ENCODE data around the gene ENTPD8.

Gene ENTPD8, protein sequence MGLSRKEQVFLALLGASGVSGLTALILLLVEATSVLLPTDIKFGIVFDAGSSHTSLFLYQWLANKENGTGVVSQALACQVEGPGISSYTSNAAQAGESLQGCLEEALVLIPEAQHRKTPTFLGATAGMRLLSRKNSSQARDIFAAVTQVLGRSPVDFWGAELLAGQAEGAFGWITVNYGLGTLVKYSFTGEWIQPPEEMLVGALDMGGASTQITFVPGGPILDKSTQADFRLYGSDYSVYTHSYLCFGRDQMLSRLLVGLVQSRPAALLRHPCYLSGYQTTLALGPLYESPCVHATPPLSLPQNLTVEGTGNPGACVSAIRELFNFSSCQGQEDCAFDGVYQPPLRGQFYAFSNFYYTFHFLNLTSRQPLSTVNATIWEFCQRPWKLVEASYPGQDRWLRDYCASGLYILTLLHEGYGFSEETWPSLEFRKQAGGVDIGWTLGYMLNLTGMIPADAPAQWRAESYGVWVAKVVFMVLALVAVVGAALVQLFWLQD

DNA sequence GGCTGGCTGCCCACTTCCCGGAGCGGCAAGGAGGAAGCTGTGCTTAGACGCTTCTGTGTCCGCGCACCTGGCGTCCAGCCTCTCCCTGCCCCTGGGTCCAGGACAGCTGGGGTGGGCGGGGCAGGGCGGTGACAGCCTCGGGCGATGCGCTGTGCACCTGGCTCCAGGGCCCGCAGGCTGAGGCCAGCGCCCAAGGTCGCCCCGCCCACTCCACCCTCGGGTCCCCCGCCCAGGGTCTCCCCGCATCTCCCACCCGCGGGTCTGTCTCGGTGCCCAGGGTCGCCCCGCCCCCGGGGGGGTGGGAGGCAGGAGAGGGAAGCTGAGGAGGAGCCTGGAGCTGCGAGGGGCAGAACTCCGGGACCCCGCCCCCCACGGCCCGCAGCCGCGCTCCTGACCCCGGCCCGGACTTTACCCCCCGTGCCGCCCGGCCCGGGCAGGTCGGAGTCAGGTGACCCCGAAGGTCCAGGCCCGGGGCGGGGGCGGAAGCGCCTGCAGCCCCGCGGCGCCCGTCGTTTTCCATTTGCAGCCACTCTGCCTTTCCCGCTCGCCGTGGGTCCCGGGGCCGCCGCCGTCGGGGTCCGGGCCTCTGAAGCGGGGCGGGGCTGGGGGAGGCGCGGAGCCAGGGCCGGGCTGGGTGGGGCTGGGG is at the start of gene ENTPD8:
Gene ENTPD8 (minus strand): TSS at position 69 of the 646 bp plus-strand sequence. CDS start 3,072 bp downstream, outside the sequence.
- DNase-seq, result no peak

DNA sequence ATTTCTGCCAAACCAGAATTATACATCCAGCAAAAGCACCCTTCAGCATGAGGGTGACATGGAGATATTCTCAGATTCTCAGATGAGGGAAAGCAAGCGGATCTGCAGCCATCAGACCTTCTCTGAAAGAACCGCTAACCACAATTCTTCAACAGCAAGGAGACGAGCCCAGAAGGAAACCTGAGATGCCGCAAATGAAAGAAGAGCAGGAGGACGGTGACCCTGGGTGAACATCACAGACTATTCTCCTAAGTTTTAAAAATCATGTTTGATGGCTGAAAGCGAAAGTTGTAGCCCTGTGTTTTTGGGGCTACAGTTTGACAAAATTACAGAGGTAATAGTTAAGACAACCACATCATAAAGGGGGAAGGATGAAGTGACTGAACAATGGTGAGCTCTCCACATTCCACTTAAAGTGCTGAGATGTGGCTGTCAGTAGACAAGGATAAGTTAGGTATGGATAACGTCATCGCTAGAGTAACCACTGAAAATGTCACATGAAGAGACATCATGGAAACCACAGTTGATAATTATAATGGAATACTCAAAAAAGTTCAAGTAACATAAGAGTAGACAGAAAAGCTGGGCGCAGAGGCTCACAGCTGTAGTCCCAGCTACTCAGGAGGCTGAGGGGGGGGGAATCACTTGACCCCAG is 49.5 kb upstream of the ENTPD8 start:
- no peak for DNase-seq

DNA sequence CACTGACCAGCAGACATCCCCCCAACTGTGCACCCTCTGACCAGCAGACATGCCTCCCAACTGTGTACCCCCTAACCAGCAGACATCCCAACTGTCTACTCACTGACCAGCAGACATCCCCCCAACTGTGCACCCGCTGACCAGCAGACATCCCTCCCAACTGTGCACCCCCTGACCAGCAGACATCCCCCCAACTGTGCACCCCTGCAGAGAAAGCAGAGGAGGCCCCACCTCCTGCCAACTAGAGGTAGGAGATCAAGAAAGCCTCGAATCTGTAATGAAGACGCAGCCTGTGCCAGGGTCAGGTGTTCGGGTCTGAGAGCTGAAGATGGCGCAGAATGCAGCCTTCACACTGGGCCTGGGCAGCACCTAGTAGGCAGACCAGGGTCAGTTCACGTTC is 47.7 kb upstream of the ENTPD8 start:
- DNase-seq, result no peak

DNA sequence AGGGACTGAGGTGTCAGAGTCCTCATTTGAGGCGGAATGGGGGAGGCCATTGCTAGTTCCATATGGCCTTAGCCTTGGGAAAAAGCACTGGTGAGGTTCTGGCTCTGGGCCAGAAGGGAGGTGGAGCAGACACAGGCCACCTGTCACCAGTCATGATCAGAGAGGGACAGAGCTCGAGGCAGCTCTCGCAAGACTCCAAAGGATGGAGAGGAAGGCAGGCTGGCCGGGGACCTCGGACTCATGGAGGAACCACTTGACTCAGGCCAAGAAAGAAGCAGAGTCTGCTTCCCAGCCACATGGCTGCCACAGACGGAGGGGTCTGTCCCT is 47.1 kb upstream of the ENTPD8 start:
- no peak for DNase-seq

DNA sequence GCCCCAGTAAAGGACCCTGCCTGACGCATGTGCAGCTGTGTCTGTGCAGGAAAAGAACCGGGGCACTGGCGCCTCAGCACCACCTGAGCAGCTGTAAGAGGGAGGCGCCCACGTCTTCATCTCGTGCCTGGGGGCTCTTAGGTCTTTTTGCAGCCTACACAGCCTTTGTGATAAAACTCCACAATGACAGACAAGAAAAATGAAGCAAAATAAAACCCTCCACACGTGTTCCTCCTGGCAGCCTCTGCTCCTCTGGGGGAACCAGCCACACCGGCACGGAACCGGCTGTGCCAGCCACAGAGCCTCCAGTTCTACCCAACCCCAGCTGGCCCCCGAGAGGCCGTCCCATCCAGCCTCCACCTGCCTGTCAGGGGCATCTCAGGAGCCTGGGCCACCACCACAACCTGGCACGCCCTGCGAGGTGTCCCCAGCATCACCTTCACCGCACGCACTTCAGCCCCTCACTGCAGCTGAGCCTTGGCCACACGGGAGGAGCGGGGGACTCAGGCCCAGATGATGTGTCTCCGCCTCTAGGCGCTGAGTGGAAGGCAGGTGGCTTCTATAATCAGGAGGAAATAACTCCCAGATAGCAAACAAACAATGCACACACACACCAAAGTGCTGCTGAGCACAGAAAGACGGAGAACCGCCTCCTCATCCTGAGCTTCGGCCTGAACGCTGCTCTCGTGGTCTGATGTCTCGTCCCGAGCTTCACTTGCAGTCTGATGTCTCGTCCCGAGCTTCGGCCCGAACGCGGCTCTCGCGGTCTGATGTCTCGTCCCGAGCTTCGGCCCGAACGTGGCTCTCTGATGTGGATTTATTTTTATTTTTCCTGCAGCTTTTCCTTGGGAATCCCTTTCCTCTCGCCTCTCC is 46.5 kb upstream of the ENTPD8 start:
- DNase-seq, result no peak

DNA sequence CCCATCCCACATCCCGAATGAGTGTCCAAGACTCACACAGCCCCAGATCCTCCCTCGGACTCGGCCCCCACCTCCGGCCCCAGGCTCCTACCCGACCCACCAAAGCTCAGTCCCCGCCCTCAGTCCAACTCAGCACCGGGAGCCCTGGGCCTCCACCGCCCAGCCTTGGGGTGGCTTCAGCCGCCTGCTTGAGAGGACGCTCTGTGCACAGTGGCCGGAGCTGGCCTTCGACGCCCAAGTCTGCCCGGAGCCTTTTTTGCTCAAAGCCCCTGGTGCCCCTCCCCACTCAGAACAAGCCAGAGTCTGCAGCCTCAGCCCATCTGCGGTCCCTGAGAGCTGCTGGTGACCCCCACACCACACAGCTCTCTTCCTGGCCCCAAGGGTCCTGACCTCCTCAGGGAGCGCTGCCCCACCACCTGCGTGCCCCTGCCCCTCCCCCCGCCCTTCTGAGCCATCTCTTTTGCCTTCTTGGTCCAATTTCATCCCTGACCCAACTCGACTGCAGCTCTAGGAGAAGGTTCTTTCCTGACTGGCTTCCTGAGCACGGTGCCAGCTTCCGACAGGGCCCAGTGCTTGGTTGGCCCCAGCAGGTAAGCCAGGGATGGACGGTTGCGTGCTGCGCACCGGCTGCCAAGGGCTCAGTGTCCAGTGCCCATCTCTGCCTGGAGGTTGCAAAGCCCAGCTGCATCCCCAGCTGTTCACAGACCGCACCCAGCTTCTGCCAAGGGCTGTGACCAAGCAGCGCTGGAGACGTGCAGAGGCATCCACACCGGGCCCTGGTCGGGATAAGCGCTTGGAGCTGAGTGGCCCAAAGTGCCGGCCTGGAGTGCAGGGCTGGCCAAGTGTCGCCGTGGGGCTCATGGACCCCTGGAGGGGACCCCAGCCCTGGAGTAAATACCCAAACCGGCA is 45.6 kb upstream of the ENTPD8 start:
- DNase-seq, result no peak

DNA sequence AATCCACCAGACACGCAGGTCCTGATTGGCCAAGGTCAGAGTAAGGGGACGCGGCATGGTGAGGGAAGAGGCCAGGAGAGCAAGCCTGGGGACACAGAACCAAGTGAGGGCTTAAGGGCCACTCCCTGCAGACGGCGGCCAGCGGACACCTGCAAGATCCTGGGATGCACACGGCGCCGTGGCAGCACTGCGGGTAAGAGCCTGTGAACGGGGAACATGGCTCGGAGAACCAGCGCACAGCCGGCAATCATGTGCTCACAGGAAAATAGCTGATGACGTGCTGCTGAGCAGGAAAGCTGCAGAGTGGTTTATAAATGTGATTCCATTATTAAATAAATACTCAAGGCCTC is 45.0 kb upstream of the ENTPD8 start:
- DNase-seq, result no peak

DNA sequence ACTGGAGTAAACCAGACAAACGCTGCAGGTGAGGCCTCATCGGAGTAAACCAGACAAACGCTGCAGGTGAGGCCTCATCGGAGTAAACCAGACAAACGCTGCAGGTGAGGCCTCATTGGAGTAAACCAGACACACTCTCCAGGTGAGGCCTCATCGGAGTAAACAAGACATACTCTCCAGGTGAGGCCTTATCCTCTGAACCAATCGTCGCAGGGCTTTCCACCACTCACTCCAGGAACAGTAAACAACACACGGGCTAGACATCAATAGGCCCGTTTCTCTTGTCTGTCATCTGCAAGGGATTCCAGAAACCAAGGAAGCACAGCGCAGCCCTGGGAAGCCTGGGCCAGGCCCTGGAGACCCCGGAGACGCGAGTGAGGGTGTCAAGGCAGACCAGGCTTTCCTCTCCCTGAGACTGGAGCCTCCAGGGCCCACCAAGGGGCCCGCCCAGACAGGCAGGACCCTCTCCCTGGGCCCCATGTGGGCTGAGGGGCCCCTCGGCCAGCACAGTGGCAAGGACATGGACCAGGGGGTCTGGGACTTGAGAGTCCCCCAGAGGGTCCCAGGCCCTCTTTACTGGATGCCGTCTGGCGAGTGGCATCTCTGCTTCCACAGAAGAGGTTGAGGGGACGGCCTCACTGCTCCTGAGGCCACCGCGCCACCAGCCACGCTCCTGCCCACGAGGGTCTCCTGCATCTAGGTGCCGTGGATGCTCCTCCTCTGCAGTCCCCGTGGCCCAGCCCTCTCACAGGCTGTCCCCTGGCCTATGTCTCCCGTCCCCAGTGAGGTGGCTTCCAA is 44.4 kb upstream of the ENTPD8 start:
- no peak for DNase-seq

DNA sequence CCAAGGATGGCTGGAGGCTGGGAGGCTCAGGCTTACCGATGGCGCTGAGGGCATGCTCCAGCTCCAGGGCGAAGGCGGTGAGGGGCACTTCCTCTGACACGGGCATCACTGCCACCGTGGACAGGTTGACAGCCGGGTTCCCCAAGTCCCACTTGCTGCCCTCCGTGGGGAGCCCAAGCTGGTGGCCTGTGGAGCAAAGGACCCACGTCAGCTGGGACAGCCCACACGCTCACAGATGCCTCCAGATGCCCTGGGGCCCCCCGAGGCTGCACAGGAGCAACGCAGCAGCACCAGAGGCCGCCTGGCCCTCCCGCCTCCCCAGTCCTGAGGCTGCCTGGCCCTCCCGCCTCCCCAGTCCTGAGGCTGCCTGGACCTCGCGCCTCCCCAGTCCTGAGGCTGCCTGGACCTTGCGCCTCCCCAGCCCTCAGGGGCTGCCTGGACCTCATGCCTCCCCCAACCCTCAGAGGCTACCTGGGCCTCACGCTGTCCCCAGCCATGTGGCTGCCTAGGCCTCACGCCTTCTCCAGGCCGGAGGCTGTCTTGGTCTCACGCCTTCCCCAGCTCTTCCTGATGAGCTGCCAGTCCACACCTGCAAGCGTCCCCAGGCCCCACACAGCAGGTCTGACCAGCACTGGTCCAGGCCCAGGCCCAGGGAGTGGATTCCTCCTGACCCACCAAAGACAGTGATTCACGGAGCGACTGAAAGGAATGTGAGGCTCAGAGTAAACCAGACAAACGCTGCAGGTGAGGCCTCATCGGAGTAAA is 43.6 kb upstream of the ENTPD8 start:
- no peak for DNase-seq

DNA sequence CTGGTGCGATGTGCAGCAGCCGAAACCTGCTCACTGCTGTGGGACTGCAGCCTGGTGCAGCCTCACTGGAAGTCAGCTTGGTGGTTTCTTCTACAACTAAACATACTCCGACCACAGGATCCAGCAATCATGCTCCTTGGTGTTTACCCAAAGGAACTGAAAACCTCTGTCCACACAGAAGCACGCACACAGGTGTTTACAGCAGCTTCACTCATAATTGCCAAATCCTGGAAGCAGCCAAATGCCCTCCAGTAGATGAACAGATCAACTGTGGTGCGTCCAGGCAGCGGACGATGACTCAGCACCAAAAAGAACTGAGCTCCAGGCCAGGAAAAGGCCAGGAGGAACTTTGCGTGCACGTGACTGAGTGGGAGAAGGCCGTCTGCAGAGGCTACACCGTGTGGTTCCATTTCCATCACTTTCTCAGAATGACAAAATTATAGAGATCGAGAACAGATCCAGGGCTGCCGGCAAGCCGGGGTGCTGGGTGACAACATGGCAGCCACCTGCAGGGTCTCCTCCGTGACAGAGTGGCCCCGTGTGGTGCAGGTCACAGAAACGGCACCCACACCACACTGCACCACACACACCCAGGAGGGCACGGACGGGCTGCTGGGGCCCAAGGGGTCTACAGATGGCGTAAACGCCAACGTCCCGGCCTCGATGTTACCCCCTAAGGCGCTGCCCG is 41.1 kb upstream of the ENTPD8 start:
- DNase-seq, result peak in 9 of 56 donors; percentile 9 to 59 (median 30)

DNA sequence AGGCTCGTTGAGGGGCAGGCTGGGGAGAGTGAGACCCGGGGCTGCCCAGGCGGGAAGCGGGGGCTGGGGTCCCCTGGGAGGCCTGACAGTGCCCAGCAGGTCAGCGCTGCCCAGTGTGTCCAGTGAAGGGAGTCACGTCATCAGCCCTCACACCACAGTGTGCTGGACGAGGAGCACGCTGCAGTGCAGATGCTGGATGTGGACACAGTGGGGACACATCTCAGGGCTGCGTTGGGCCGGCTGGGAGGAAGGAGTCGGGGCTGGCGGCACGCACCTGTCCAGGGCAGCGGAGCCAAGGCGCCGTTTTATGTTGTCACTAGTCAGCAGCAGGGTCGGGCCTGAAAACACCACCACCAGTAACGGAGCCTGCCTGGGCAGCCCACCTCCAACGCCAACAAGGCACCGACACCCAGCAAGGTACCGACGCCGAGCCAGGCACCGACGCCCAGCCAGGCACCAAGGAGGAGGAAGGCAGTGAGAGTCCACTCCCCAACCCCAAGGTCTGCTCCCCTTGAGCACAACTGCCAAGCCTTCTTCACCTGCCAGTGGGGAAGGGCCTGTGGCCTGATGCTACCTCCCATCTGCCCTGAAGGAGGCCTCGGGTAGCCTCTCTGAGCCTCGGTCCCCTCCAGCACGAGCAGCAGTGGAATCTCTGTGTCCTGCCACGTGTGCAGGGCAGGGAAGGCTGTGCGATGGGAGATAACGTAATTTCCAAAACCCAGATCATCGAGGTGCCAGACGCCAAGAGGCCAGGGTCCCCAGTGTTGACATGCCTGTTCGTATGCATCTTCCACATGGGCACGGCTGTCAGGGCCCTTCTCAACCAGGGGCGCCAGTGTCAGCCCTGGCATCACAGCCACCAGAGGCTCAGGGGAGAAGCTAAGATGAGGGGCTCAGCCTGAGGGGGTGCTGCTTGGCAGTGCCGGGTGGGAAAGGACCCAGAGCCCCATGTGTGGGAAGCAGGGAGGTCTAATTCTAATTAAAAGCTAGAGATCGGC is 39.8 kb upstream of the ENTPD8 start:
- DNase-seq, result no peak

DNA sequence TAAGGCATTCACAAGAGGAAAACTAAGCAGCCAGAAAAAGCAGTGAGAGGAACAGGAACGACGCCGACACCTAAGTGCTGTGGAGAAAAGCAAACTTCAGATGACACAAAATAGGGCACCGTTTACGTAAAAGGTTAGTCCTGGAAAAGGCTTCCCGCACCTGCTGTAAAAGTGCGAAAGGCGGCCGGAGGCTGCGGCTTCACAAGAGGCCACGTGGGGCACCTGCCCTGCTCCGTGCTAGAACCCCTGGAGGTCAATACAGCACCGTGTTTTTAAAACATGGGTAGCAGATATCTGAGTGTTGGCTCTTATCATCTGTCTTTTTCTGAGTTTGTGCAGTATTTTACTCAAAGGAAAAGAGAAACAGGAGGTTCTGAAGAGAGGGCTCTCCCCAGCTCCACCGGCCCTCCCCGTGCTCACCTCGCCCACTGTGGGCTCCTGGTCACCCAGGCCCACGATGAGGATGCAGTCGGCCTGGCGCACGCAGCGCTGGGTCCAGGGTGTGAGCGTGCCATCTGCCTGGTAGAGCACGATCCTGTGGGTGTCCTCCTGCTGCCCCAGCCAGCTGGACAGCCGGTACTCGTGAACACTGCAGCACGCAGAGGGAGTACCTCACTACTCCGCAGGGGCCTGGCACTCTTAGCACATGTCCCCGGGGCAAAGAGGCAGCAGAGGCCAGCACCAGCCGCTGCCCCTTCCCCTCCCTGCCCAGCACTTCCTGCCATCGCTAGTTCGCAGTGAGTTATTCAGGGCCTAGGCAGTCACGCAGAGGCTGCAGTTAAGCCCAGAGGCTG is 38.9 kb upstream of the ENTPD8 start:
- DNase-seq, result no peak

DNA sequence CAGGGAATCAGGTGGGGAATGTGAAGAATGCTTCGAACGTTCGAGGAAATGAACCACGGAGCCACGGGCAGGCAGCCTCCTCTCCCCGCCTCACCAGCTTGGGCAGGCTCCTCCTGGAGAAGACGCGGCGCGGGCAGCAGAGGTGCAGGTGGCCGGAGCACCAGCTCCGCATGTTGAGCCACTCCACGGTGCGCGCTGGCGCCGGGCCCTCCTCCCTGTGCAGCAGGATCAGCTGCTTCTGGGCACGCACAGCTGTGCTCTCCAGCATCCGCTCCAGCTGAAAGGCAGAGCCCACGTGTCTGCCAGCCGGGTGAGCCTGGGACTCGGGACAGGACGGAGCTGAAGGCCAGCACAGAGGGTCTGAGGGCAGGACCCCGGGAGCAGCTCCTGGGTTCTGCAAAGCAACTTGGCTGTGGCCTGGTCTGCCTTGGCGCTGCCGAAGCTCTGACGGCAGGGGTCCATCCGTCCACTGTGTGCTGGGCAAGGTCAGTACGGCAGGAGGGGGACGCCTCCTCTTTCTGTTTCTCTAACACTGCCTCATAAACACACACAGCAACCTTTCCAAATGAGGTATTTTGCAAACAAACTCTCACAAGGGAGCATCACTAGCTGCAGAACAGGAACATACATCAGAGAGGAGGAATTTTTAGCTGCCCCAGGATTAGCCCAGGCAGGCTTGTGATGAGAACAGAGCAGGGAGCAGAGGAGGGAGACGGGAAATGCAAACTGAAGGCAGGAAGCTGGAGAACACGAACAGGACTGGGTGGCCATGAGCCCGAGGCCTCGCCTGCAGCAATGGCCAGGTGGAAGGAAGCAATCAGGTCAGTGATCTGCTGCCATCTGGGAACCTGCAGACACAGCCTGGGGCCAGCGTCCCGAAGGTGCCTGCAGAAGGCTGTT is 38.1 kb upstream of the ENTPD8 start:
- DNase-seq, result peak in 11 of 56 donors; percentile 17 to 63 (median 39)

DNA sequence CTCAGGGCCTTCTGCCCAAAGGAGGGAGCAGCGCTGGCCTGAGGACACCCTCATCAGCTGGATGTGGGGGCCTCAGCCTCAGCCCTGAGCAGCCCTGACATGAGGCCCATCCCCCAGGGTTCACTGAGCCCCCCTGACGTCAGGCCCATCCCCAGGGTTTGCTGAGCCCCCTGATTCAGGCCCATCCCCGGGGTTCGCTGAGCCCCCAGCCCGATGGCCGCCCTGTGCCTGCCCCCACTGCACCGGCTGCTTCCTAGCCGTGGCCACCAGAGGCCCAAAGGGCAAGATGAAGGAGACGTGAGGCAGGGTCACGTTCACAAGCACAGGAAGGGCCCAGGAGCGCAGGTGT is 37.4 kb upstream of the ENTPD8 start:
- DNase-seq, result no peak
